ENCODE measurements around the gene UVSSA.

UVSSA gene

DNA sequence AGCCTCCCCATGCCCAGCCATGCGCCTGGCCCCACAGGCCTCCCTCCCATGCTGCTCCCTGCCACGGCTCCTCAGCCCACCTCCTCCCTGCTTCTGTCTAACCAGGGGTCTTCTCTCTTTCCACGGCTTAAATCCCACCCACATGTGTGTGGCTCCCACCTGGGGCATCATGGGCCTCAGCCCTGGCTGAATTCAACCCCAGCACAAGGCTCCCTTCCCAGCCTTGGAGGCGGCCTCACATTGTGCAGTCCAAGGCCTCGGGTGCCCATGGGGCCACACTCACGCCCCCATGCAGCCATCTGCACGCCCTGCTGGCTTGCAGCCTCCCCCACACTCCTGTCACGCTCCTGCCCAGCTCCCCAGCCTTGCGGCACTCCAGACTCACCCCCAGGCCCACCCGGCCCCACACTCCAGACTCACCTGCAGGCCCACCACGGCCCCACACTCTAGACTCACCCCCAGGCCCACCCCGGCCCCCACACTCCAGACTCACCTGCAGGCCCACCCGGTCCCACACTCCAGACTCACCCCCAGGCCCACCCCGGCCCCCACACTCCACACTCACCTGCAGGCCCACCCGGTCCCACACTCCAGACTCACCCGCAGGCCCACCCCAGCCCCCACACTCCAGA is 30.4 kb upstream of the UVSSA start:
- Histone ChIP-seq H3K9ac (no peak overlapping the region), H2AFZ (ENCODE audit: low read depth) (no peak overlapping the region), H3K4me1 (ENCODE audit: low read depth, poor library complexity, severe bottlenecking) (no peaks in the 10 kb centered on the region), H3K27me3 (ENCODE audit: insufficient read depth, low read depth) (no peaks in the 10 kb centered on the region), H3K79me2 (ENCODE audit: insufficient read depth, low read depth) (no peaks in the 10 kb centered on the region), H4K20me1 (ENCODE audit: insufficient read depth) (no peaks in the 10 kb centered on the region), H3K36me3 (ENCODE audit: insufficient read depth) (no peaks in the 10 kb centered on the region), H3K4me2 (no peak overlapping the region), H3K27ac (no peak overlapping the region), H3K4me3 (IDR thresholded peaks at IDR 0.05; ENCODE audit: insufficient read depth, low read depth, low read length) (no peak overlapping the region)
- TF ChIP-seq, protein P1, sequence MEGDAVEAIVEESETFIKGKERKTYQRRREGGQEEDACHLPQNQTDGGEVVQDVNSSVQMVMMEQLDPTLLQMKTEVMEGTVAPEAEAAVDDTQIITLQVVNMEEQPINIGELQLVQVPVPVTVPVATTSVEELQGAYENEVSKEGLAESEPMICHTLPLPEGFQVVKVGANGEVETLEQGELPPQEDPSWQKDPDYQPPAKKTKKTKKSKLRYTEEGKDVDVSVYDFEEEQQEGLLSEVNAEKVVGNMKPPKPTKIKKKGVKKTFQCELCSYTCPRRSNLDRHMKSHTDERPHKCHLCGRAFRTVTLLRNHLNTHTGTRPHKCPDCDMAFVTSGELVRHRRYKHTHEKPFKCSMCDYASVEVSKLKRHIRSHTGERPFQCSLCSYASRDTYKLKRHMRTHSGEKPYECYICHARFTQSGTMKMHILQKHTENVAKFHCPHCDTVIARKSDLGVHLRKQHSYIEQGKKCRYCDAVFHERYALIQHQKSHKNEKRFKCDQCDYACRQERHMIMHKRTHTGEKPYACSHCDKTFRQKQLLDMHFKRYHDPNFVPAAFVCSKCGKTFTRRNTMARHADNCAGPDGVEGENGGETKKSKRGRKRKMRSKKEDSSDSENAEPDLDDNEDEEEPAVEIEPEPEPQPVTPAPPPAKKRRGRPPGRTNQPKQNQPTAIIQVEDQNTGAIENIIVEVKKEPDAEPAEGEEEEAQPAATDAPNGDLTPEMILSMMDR (conservative IDR thresholded peaks at IDR 0.05; ENCODE audit: low read depth, low read length) = no peak

DNA sequence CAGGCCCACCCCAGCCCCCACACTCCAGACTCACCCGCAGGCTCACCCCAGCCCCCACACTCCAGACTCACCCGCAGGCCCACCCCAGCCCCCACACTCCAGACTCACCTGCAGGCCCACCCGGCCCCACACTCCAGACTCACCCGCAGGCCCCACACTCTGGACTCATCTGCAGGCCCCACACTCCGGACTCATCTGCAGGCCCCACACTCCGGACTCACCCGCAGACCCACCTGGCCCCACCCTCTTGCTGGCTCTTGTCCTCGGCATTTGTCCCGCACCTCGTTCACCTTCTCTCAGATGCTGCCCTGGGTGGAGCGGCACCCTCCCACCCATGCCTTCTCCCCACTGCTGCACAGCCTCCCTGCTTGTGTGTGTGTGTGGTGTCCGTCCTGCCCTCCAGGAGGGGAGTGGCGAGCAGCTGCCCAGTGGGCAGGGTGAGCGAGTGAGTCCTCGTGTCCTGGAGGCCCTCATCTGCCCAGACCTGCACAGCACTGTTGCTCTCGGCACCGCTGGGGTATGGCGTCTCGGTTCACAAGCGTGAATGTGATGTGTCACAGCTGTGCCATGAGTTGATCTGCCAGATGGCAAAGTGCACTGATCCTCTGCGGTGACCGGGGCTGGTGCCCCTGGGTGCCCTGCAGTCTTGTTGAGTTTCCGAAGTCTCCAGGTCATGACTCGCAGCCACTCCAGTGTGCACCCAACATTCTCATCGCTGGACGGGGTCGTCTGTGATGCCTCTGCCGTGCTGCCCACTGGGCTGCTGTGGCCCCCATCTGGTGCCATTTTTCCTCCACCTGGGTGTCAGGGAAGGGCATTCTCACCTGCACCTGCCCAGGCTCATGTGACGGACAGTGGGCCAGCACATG is 29.6 kb upstream of the UVSSA start:
- Histone ChIP-seq H3K4me2 (no peak overlapping the region), H3K27me3 (ENCODE audit: insufficient read depth, low read depth) (no peaks in the 10 kb centered on the region), H3K27ac (no peak overlapping the region), H3K4me1 (ENCODE audit: low read depth, poor library complexity, severe bottlenecking) (no peaks in the 10 kb centered on the region), H3K79me2 (ENCODE audit: insufficient read depth, low read depth) (no peaks in the 10 kb centered on the region), H2AFZ (ENCODE audit: low read depth) (no peak overlapping the region), H3K36me3 (ENCODE audit: insufficient read depth) (no peaks in the 10 kb centered on the region), H3K4me3 (IDR thresholded peaks at IDR 0.05; ENCODE audit: insufficient read depth, low read depth, low read length) (no peak overlapping the region), H4K20me1 (ENCODE audit: insufficient read depth) (no peaks in the 10 kb centered on the region), H3K9ac (no peak overlapping the region)
- TF ChIP-seq, protein P1 (conservative IDR thresholded peaks at IDR 0.05; ENCODE audit: low read depth, low read length) = no peak

DNA sequence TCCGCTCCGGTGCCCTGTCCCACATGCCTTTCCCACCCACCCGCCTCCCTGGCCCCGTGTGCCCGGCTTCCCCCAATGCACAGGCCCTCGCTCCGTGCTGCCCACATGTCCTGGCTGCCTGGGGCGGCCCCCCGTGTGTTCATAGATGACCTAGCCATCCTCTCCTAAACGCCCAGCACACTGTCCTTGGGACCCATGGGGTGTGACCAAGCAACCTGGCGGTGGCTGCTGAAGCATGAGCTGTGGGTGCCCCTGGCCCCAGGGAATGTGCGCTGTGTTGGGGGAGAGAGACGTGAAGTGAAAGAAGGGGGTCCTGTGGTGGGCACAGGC is 29.0 kb upstream of the UVSSA start:
- no peaks in the 10 kb centered on the region for H3K36me3 ChIP-seq (ENCODE audit: insufficient read depth)
- no peak overlapping the region for H3K9ac ChIP-seq
- H3K4me3 ChIP-seq (IDR thresholded peaks at IDR 0.05; ENCODE audit: insufficient read depth, low read depth, low read length) = no peak overlapping the region
- TF ChIP-seq, protein P1 (conservative IDR thresholded peaks at IDR 0.05; ENCODE audit: low read depth, low read length) = no peak
- H2AFZ ChIP-seq (ENCODE audit: low read depth) = no peak overlapping the region
- no peak overlapping the region for H3K4me2 ChIP-seq
- H3K27me3 ChIP-seq (ENCODE audit: insufficient read depth, low read depth) = no peaks in the 10 kb centered on the region
- H3K27ac ChIP-seq = no peak overlapping the region
- no peaks in the 10 kb centered on the region for H3K79me2 ChIP-seq (ENCODE audit: insufficient read depth, low read depth)
- H3K4me1 ChIP-seq (ENCODE audit: low read depth, poor library complexity, severe bottlenecking) = no peaks in the 10 kb centered on the region
- no peaks in the 10 kb centered on the region for H4K20me1 ChIP-seq (ENCODE audit: insufficient read depth)

DNA sequence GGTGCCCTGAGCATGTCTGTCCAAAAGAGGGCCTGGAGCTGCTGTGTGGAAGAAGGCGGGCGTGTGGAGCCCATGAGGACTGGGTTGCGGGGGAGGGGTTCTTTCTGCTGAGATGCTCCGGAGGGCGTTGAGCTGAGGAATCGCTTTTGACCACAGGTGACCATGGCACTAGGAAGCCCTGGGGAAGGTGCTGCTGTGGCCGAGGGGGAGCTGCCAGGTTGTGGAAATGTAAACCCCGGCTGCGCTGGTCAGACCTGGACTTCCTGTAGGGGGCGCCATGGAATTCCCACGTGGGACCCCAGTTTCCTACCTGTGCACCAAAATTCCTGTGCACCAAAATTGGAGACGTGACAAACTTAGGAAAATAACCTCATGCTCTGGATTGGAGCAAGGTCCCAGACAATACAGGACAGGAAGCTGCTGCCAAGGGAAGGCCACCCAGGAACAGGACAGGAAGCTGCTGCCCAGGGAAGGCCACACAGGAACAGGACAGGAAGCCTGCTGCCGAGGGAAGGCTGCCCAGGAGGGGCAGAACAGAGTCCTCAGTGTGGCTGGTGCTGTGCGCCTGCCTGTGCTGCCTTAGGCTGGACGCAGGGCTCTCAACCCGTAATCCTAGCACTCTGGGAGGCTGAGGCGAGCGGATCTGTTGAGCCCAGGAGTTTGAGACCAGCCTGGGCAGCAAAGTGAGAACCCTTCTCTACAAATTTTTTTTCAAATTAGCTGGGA is 28.4 kb upstream of the UVSSA start:
- Histone ChIP-seq H3K9ac (no peak overlapping the region), H3K4me3 (IDR thresholded peaks at IDR 0.05; ENCODE audit: insufficient read depth, low read depth, low read length) (no peak overlapping the region), H3K36me3 (ENCODE audit: insufficient read depth) (no peaks in the 10 kb centered on the region), H3K4me2 (no peak overlapping the region), H3K79me2 (ENCODE audit: insufficient read depth, low read depth) (no peaks in the 10 kb centered on the region), H4K20me1 (ENCODE audit: insufficient read depth) (no peaks in the 10 kb centered on the region), H3K4me1 (ENCODE audit: low read depth, poor library complexity, severe bottlenecking) (no peaks in the 10 kb centered on the region), H3K27me3 (ENCODE audit: insufficient read depth, low read depth) (no peaks in the 10 kb centered on the region), H3K27ac (no peak overlapping the region), H2AFZ (ENCODE audit: low read depth) (no peak overlapping the region)
- TF ChIP-seq, protein P1 (conservative IDR thresholded peaks at IDR 0.05; ENCODE audit: low read depth, low read length) = no peak

Measured in KMS-11 (cell line).